OCI-LY7 (cell line): Measurements from ENCODE around the gene BSG. TPM values are rescaled to one million over a fixed set of nuclear protein-coding genes. Genes with fewer than 3 reads are reported as not detected.
A peak's percentile ranks its signal among the peaks of the same experiment; 100 is the strongest.

Source experiments
- BruUV-seq: library from RNA; stranded (reverse); fragments of 400-500 nt; replicated peaks from 2 replicates; lab custom pipeline; 2021; lab: Mats Ljungman, UMichigan
- CTCF ChIA-PET: fragments of 300-600 bp; sonication (Branson Sonifier 250); formaldehyde crosslinking; loops from one replicate; lab custom pipeline; 2022; ENCODE audit warnings: antibody characterized with exemption; ENCODE audit not compliant: unreplicated experiment; lab: Charles Lee
- POLR2A ChIA-PET: fragments of 300-600 bp; sonication (Branson Sonifier 250); formaldehyde crosslinking; loops from one replicate; lab custom pipeline; 2022; ENCODE audit warnings: antibody characterized with exemption; lab: Charles Lee
- DNase-seq: peaks from one replicate; pipeline ENCODE4 v3.0.0-alpha.2; 2015; ENCODE audit warnings: low spot score
- H2AFZ ChIP-seq: fragments of 200-600 bp; sonication (generic), shearing (Covaris generic); 2 replicates; pipeline ENCODE4 v1.6.1; 2014; ENCODE audit warnings: mild to moderate bottlenecking, antibody characterized with exemption, low read length, moderate library complexity
- H3K27ac ChIP-seq: fragments of 200-600 bp; sonication (generic); 2 replicates; pipeline ENCODE4 v1.5.1; 2014; ENCODE audit warnings: mixed run types, low read depth, mild to moderate bottlenecking, moderate library complexity, low read length, inconsistent platforms; ENCODE audit not compliant: poor library complexity, severe bottlenecking
- H3K36me3 ChIP-seq: fragments of 200-600 bp; sonication (generic); 2 replicates; pipeline ENCODE4 v1.6.1; 2014; ENCODE audit warnings: mild to moderate bottlenecking, antibody characterized with exemption, low read length, moderate library complexity, mixed read lengths; ENCODE audit not compliant: insufficient read depth
- H3K4me1 ChIP-seq: fragments of 200-600 bp; sonication (generic); 2 replicates; pipeline ENCODE4 v1.5.1; 2014; ENCODE audit warnings: mild to moderate bottlenecking, low read length; ENCODE audit not compliant: insufficient read depth, poor library complexity, severe bottlenecking
- H3K4me2 ChIP-seq: fragments of 200-600 bp; sonication (generic); 2 replicates; pipeline ENCODE4 v1.6.1; 2014; ENCODE audit warnings: mild to moderate bottlenecking, low read length
- H3K4me3 ChIP-seq: fragments of 200-600 bp; sonication (generic); 2 replicates; pipeline ENCODE4 v1.5.1; 2014; ENCODE audit warnings: mild to moderate bottlenecking, low read depth, low read length; ENCODE audit not compliant: poor library complexity, severe bottlenecking
- H3K79me2 ChIP-seq: fragments of 200-600 bp; sonication (generic); 2 replicates; pipeline ENCODE4 v1.6.1; 2016; ENCODE audit warnings: low read depth, mild to moderate bottlenecking, low read length, moderate library complexity, mixed read lengths; ENCODE audit not compliant: insufficient read depth
- H3K9me2 ChIP-seq: fragments of 200-600 bp; sonication (generic); 2 replicates; pipeline ENCODE4 v1.6.1; 2016; ENCODE audit warnings: mild to moderate bottlenecking, low read length, mixed read lengths; ENCODE audit not compliant: insufficient read depth
- H3K9me3 ChIP-seq: fragments of 200-600 bp; sonication (generic); 2 replicates; pipeline ENCODE4 v1.6.1; 2014; ENCODE audit warnings: mild to moderate bottlenecking, mixed run types, low read length, mixed read lengths
- H4K20me1 ChIP-seq: fragments of 200-600 bp; sonication (generic); 2 replicates; pipeline ENCODE4 v1.6.1; 2014; ENCODE audit warnings: mild to moderate bottlenecking, antibody characterized with exemption, low read length, moderate library complexity, mixed read lengths; ENCODE audit not compliant: insufficient read depth
- CTCF ChIP-seq: fragments of 200-600 bp; sonication (generic); conservative IDR thresholded peaks from 2 replicates; pipeline ENCODE4 v1.5.1; 2014; ENCODE audit warnings: mild to moderate bottlenecking, antibody characterized with exemption, low read length, moderate library complexity, mixed read lengths
- EZH2phosphoT487 ChIP-seq: fragments of 200-600 bp; sonication (generic); IDR thresholded peaks from 2 replicates; pipeline ENCODE4 v1.6.1; 2018; ENCODE audit warnings: low read depth, borderline replicate concordance, mild to moderate bottlenecking, mixed run types, antibody characterized with exemption, low read length, moderate library complexity, mixed read lengths
- intact Hi-C: fragments of 100-400 bp; cut with micrococcal nuclease; formaldehyde crosslinking; loops from one replicate; pipeline ENCODE4 v1.10.0; 2022; ENCODE audit not compliant: unreplicated experiment
- total RNA-seq, 2 experiments: library from RNA; depleted of rRNA in 1 of 2; stranded (reverse); fragments of >200 nt in 1 of 2; shearing (Covaris generic) in 1 of 2; gene quantifications; 2 replicates each; pipeline ENCODE4 v1.2.3, GENCODE V29; 2014 to 2022

BSG gene
- total RNA-seq, 2 experiments from 2014 or later, result 180 to 197 TPM

- ChIA-PET POLR2A (no interaction called here), CTCF (no interaction called here)
- H3K79me2 ChIP-seq, result no peaks in the 10 kb centered on the region
- H3K36me3 ChIP-seq, result 0 out of 2 replicates have a peak, but pooled peaks cover 3% of the 10 kb centered on the region
- no peak overlapping the region for H2AFZ ChIP-seq
- intact Hi-C loops, result no loop called here
- H3K27ac ChIP-seq, result no peak overlapping the region
- no peak for DNase-seq
- H4K20me1 ChIP-seq, result no peaks in the 10 kb centered on the region
- peaks cover 9% of the 10 kb centered on the region for H3K4me1 ChIP-seq
- no peaks in the 10 kb centered on the region for H3K9me3 ChIP-seq
- no peak overlapping the region for H3K4me3 ChIP-seq
- no peaks in the 10 kb centered on the region for H3K9me2 ChIP-seq
- no peak for TF ChIP-seq CTCF
- no peak for TF ChIP-seq EZH2phosphoT487
- BruUV-seq, result TSS peak; percentile 21
- H3K4me2 ChIP-seq, result no peak overlapping the region
Measured at GRCh38 chr19:566844-567243, 5.6 kb upstream of the BSG start.

DNA sequence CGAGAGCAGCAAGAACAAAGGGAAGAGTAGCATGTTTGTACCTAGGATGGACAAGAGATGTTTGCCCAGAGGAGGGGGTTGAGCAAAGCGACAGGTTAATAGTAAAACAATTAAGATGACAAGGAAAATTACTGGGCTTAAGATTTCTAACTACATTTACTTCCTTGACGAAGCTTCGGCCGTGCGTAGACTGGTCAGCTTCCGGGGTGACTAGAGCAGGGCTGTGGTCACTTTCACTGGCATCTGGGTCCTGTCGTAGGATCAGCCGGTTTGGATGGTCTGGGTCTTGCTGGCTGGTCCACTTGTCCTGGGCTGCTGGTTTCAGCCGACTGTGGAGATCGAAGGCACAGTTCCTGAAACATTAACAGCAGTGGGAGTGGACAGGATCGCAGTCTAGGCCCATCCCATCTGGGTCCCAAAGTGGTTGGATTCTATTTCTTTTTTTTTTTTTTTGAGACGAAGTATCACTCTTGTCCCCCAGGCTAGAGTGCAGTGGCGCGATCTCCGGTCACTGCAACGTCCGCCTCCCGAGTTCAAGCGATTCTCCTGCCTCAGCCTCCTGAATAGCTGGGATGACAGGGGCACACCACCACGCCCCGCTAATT, 5.0 kb upstream of the BSG start:
- no peak for DNase-seq
- Histone ChIP-seq H3K4me1 (peaks cover 9% of the 10 kb centered on the region), H2AFZ (no peak overlapping the region), H3K4me2 (no peak overlapping the region), H4K20me1 (no peaks in the 10 kb centered on the region), H3K4me3 (no peak overlapping the region), H3K9me3 (no peaks in the 10 kb centered on the region), H3K79me2 (no peaks in the 10 kb centered on the region), H3K9me2 (no peaks in the 10 kb centered on the region), H3K27ac (no peak overlapping the region), H3K36me3 (0 out of 2 replicates have a peak, but pooled peaks cover 3% of the 10 kb centered on the region)
- ChIA-PET CTCF (no interaction called here), POLR2A (no interaction called here)
- no TSS peak for BruUV-seq
- intact Hi-C loops, result no loop called here
- TF ChIP-seq EZH2phosphoT487, result no peak
- no peak for TF ChIP-seq CTCF

DNA sequence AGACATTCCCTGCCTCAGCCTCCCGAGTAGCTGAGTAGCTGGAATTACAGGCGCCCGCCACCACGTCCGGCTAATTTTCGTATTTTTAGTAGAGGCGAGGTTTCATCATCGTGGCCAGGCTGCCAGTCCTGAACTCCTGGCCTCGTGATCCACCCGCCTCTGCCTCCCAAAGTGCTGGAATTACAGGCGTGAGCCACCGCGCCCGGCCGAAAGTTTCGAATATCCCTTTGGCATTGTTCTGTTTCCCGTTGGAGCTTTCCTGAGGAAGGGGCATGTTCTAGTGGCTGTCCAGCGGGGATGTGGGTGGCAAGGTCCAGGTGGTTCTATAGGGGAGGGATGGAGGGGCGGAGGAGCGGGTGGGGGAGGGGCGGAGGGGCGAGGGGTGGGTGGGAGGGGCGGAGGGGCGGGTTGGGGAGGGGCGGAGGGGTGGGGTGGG, 2.1 kb upstream of the BSG start:
- Histone ChIP-seq H3K36me3 (0 out of 2 replicates have a peak, but pooled peaks cover 11% of the 10 kb centered on the region), H3K4me2 (no peak overlapping the region), H3K9me2 (no peaks in the 10 kb centered on the region), H3K4me1 (peaks cover 26% of the 10 kb centered on the region), H3K9me3 (no peaks in the 10 kb centered on the region), H3K4me3 (no peak overlapping the region), H4K20me1 (peaks cover 6% of the 10 kb centered on the region; the same call in 1 of the 2 replicates), H3K79me2 (peaks cover 28% of the 10 kb centered on the region), H3K27ac (no peak overlapping the region), H2AFZ (no peak overlapping the region)
- no peak for TF ChIP-seq EZH2phosphoT487
- no peak for TF ChIP-seq CTCF
- ChIA-PET POLR2A (no interaction called here), CTCF (no interaction called here)
- intact Hi-C loops, result loop anchor here (2.0 to 5.0 kb wide), 4 partner anchors 38 to 227 kb away; partner anchors contain the start of genes CDC34, PTBP1, RNF126 and TPGS1
- DNase-seq, result no peak
- BruUV-seq, result no TSS peak
